ENCODE data around the gene NSD1.

The NSD1 gene

GRCh38 chr5:177099422-177100093 lies 34.0 kb upstream of the NSD1 start:
- TF ChIP-seq POLR2AphosphoS5 (IDR thresholded peaks at IDR 0.05; ENCODE audit: low read depth, low read length) (no peak), TAF1 (IDR thresholded peaks at IDR 0.05; ENCODE audit: borderline replicate concordance, insufficient read depth, low read length) (no peak), SIN3A (IDR thresholded peaks at IDR 0.05; ENCODE audit: borderline replicate concordance, insufficient read depth, low read length) (no peak), REST (IDR thresholded peaks at IDR 0.05; ENCODE audit: insufficient read depth in 1 of 2, low read depth in 2 of 2, low read length in 2 of 2) (no peak), FOXP2 (optimal IDR thresholded peaks at IDR 0.05; ENCODE audit: borderline replicate concordance, extremely low read depth, extremely low read length, insufficient read depth) (no peak)

- TF ChIP-seq SIN3A (IDR thresholded peaks at IDR 0.05; ENCODE audit: borderline replicate concordance, insufficient read depth, low read length) (no peak), TAF1 (IDR thresholded peaks at IDR 0.05; ENCODE audit: borderline replicate concordance, insufficient read depth, low read length) (no peak), POLR2AphosphoS5 (IDR thresholded peaks at IDR 0.05; ENCODE audit: low read depth, low read length) (no peak), REST (IDR thresholded peaks at IDR 0.05; ENCODE audit: insufficient read depth in 1 of 2, low read depth in 2 of 2, low read length in 2 of 2) (no peak), FOXP2 (optimal IDR thresholded peaks at IDR 0.05; ENCODE audit: borderline replicate concordance, extremely low read depth, extremely low read length, insufficient read depth) (no peak)
These were observed 32.9 kb upstream of the NSD1 start for GRCh38 chr5:177100714-177101121.

- no peak for TF ChIP-seq FOXP2 (optimal IDR thresholded peaks at IDR 0.05; ENCODE audit: borderline replicate concordance, extremely low read depth, extremely low read length, insufficient read depth)
- no peak for TF ChIP-seq SIN3A (IDR thresholded peaks at IDR 0.05; ENCODE audit: borderline replicate concordance, insufficient read depth, low read length)
- TF ChIP-seq TAF1 (IDR thresholded peaks at IDR 0.05; ENCODE audit: borderline replicate concordance, insufficient read depth, low read length): no peak
- no peak for TF ChIP-seq REST (IDR thresholded peaks at IDR 0.05; ENCODE audit: insufficient read depth in 1 of 2, low read depth in 2 of 2, low read length in 2 of 2)
- TF ChIP-seq POLR2AphosphoS5 (IDR thresholded peaks at IDR 0.05; ENCODE audit: low read depth, low read length): no peak
These were observed 29.9 kb upstream of the NSD1 start for GRCh38 chr5:177103523-177104253.

GRCh38 chr5:177105691-177106476 lies 27.7 kb upstream of the NSD1 start:
- TF ChIP-seq POLR2AphosphoS5 (IDR thresholded peaks at IDR 0.05; ENCODE audit: low read depth, low read length) (no peak), SIN3A (IDR thresholded peaks at IDR 0.05; ENCODE audit: borderline replicate concordance, insufficient read depth, low read length) (no peak), TAF1 (IDR thresholded peaks at IDR 0.05; ENCODE audit: borderline replicate concordance, insufficient read depth, low read length) (no peak), FOXP2 (optimal IDR thresholded peaks at IDR 0.05; ENCODE audit: borderline replicate concordance, extremely low read depth, extremely low read length, insufficient read depth) (no peak), REST (IDR thresholded peaks at IDR 0.05; ENCODE audit: insufficient read depth in 1 of 2, low read depth in 2 of 2, low read length in 2 of 2) (no peak)

Measured in PFSK-1 (cell line).